Right lobe of liver (tissue), 4 donors: Measurements from ENCODE around the gene TEX10.

Experiments used
- POLR2A ChIP-seq: fragments of 450-650 bp; IDR thresholded peaks from one replicate; pipeline ENCODE4 v1.6.1; 2017; ENCODE audit warnings: antibody characterized with exemption, mild to moderate bottlenecking
- TF ChIP-seq, protein P1 (sequence below), 4 donors: fragments of 200-600 bp in 3 of 4; fragments of 450-650 bp in 1 of 4; IDR thresholded peaks; one replicate each; pipeline versions ENCODE4 v1.5.1 to v1.8.0; 2016 to 2022; ENCODE audit warnings: antibody characterized with exemption in 4 of 4, mild to moderate bottlenecking in 2 of 4
- donor health status: DM: no; HTN: no; CAD: no.
- donor health status: DM: no; HTN: no; CAD: no.
- donor health status: DM: no; HTN: yes; CAD: no.

- TF ChIP-seq, protein P1, sequence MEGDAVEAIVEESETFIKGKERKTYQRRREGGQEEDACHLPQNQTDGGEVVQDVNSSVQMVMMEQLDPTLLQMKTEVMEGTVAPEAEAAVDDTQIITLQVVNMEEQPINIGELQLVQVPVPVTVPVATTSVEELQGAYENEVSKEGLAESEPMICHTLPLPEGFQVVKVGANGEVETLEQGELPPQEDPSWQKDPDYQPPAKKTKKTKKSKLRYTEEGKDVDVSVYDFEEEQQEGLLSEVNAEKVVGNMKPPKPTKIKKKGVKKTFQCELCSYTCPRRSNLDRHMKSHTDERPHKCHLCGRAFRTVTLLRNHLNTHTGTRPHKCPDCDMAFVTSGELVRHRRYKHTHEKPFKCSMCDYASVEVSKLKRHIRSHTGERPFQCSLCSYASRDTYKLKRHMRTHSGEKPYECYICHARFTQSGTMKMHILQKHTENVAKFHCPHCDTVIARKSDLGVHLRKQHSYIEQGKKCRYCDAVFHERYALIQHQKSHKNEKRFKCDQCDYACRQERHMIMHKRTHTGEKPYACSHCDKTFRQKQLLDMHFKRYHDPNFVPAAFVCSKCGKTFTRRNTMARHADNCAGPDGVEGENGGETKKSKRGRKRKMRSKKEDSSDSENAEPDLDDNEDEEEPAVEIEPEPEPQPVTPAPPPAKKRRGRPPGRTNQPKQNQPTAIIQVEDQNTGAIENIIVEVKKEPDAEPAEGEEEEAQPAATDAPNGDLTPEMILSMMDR (IDR thresholded peaks at IDR 0.05) = no peak
- TF ChIP-seq POLR2A = no peak
These were observed 27.1 kb upstream of the TEX10 start for GRCh38 chr9:100379862-100380261.
